Measurements from ENCODE around the gene FEZF2.

Gene FEZF2

GRCh38 chr3:62323241-62323640, 50.1 kb downstream of the FEZF2 start:
- no peak for DNase-seq

Measured in cerebellar nuclear complex (tissue), 1 donor.